NCI-H187 (cell line): ENCODE results near the gene CDH4.

Experiments used
- DNase-seq, 2 experiments: peaks; one replicate each; lab custom pipeline; 2025; lab: John Stamatoyannopoulos, UW

The CDH4 gene

DNA sequence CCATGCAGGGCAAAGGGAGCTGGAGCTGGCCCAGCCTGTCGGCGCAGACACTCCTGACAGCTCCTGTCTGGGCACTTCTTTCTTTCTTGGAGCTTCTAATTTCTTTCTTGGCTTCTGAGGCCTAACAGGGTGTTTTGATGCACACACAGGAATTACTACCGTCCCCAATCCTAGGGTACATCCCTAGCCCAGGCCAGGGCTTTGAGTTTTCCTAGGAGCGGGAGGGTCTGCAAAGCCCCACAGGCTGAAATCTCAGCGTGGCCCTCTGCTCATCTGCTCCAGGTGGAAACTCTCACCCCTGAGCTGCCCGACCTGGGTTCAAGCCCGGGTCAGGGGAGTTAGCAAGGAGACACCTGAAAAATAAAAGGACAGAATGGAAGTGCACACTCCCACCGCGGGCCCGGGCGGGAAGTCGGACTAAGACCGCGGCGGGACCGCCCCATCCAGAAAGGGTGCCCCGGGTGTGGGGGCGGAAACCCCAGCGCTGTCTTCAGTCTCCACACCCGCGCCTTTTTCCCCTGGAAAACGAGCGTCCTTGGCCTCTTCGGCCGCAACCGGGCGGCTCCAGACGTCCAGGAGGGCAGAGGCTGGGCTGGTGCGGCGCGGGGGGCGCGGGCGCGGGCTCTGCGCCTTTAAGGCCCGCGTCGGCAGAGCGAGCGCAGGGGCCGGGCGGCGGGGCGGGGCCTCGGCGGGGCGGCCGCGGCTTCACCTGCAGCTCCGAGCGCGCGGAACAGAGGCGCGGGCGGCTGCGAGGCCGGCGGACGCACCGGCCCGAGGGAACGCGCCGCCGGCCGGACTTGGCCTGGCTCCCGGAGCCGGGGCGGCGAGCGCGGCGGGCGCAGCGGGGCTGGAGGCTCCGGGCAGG, at the start of gene CDH4:
Gene CDH4 (plus strand): TSS at position 733 of the 865 bp plus-strand sequence.
- peak in 1 of 2 experiments; percentile 53 for DNase-seq

DNA sequence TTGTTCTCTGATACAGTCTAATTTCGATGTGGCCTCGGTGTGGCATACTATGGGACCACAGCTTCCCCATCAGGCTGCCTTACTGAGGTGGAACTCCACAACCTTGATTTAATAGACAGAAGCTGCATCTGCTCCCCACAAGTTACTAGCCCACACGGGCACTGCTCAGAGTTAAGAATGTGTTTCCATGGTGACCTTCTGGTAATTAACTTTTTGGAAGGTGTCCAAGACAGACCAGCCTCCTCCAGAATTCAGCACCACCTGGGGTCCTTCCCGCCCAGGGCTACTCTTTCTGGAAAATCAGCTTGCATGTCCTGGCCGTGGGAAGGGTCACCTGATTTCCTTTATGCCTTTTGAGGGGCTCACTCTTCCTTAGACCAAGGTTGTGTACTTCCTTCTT, 48.7 kb upstream of the CDH4 start:
- DNase-seq = peak in 1 of 2 experiments; percentile 16

DNA sequence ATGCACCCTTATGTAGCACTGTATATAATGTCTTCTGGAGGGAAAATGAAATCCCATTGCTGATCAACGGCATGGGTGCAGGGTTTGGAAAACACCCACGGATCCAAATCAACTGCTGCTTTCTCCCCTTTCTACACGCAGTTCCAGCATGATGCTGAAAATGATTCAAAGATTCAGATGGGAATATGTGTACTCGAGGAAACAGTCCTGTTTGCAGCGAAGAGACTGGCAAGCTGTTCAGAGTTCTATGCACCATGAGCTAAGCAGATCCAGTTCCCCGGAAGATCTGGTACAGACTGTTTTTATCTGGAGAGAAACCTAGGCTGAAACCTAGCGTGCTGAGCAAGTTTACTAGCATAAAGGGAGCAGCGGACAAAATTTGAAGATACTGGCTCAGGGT, 47.9 kb upstream of the CDH4 start:
- no peak for DNase-seq

DNA sequence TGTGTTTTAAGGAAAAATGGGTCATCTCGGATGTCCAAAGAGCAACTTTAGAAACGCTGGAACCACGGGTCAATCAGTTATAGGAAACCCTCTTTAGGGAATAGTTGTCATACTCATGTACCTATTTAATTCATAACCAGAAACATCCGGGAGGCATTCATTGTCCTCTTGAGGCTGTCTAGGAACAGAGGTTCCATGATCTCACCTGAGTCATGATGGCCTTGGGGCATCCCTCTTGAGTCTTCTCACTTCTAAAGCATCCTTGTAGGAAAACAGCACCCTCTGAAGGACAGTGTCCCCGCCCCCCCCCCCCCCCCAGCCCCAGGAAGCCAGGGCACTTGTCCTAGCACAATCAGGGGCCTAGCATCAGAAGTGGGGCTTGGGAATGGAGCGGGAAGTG, 46.3 kb upstream of the CDH4 start:
- no peak for DNase-seq

DNA sequence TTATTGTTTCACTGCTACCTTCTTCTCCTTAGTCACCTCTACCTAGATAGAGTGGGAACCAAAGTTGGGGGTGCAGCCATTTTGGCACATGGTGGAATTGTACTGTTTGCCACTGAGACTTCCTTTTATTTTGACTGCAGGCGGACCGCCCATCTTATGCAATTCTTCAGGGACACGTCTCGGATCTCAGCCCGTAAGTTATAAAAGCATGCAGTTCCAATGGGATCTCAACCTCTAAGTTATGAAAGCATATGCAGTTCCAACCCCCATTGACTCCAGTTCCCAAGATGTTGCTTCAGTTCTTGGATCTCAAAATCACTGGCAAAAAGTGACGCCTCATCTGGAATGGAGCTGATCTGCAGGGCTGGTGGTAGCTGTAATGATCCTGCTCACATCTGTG, 41.2 kb upstream of the CDH4 start:
- DNase-seq = no peak

DNA sequence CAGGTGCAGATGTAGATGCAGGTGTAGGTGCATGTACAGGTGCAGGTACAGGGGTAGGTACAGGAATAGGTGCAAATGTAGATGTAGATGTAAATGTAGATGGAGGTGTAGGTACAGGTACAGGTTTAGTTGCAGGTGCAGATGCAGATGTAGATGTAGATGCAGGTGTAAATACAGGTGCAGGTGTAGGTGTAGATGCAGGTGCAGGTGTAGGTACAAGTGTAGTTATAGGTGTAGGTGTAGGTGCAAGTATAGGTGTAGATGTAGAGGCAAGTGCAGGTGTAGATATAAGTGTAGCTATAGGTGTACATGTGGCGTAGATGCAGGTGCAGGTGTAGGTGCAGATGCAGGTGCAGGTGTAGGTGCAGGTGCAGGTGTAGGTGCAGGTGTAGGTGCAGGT, 34.2 kb upstream of the CDH4 start:
- no peak for DNase-seq

DNA sequence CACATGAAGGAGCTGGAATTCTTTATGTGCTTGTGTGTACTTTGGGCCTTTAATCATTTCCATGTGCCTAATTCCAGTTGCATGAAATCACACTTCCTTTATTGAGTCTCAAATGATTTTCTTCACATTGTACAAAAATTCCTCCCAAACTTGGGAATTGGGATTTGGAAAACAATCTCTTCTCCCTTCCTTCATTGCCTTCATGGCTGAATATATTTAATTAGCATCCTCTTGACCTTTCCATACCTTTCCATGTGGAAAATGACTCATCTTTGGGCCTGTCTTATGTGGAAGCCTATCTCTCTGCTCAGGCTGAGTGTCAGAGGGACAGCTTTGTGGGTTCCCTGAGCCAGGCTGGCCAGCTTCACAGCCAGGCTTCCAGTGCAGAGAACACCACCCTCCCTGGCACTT, 33.0 kb upstream of the CDH4 start:
- DNase-seq = no peak

DNA sequence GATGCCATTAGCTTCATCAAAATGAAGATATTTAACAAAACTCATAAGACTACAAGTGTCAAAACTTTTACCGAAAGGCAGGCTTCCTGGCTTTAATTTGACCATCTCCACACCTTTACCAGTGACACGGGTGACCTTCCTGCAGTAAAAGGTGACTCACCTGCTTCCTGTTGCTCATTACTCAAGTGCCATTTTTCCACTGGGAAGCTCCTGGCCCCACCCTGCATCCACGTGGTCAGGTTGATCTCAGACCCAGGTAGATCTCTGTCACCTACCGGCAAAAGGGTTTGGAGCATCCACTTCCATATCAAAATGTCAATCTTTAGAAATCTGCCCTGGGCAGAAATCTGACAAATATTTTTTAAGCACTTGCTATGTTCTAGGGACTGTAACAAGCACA, 31.9 kb upstream of the CDH4 start:
- no peak for DNase-seq

DNA sequence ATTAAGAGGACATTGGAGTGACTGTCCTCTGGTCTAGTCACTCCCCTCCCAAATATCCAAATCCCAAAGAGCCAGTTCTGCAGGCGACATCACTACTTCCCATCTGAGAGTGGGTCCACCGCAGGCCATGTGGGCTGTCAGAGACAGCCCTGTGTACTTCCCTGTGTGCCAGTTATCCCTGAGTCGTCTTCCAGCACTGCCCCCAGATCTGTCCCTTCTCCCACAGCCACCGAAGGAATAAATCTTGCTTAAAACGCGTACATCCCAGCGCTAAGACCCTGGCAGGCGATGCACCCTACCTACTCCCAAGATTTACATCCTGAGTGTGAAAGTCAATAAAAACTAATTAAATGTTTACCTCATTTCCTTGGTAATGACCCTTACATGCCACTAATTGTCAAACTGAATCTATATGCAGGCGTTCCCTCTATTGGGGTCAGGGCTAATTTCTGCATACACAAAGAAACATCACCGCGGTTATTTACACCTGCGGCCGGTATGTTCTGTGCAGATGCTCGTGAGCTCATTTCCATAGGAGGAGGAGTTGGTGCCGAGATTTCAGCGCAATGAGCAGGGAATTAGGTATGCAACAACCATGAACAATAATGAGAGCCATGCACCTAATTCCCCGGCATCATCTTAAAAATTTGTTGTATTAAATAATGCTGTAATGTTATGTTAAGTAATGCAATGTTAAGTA, 31.3 kb upstream of the CDH4 start:
- no peak for DNase-seq

DNA sequence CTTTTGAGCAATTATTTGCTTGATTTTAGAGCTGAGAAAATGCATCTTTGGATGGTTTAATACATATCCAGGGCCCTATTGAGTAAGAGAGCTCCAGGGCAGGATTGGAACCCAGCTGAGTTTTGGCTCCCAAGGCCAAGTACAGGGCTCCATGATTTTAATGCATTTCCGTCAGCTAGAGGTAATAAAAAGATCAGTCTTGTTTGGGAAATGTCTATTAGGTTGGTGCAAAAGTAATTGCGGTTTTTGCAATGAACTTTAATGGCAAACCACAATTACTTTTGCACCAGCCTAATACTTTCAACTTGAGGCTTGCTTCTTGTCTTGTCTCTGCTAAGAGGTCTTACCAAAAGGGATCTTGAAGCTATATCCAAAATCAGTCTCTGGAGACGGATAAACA, 29.4 kb upstream of the CDH4 start:
- DNase-seq = no peak

DNA sequence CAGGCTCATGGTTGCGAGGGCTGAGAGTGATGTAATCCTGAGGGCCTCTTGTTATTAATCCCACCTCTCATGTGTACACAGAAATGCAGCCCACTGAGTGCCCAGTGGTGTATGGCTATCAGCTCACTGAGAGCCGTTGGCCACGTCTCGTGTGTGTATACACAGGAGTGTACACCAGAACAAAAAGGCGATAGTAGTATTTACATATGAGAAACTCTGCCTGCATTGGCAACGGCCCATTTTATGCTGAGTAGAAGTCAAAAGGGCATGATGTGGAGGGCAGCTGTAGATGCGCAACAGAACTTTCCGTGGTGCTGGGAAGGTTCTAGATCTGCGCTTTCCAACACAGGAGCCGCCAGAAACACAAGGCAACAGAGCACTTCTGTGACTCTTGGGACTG, 28.9 kb upstream of the CDH4 start:
- no peak for DNase-seq

DNA sequence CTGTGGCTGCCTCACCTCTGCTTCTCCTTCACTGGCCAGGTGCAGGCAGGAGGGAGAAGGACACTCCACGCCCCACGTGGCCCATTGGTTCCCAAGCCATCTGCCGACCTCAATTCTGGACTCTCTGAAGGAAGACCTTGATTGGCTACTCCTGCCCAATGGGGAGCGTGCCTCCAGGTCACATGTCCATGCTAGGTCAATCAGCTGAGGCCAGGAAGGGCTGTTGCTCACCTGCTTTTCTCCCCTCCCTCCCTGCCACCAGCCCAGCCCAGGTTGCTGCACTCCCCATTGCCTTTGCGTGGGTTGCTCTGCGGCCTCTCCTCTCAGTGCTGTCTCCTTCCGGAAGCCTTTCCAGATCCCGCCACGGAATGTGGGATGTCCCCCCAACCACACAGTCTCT, 21.9 kb upstream of the CDH4 start:
- no peak for DNase-seq

DNA sequence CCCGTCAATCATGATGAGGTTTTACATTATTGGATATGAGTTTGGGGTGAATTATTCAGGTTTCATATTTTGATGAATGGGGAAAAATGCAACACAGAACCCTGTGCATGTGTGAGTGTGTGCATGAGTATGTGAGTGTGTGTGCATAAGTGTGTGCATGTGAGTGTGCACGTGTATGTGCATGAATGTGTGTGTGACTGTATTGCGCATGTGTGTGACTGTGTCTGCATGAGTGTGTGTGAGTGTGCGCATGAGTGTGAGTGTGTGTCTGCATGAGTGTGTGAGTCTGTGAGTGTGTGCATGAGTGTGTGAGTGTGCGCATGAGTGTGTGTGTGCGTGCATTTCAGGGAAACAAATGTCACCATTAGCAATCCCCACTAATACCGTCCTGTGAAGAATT, 18.5 kb upstream of the CDH4 start:
- no peak for DNase-seq

DNA sequence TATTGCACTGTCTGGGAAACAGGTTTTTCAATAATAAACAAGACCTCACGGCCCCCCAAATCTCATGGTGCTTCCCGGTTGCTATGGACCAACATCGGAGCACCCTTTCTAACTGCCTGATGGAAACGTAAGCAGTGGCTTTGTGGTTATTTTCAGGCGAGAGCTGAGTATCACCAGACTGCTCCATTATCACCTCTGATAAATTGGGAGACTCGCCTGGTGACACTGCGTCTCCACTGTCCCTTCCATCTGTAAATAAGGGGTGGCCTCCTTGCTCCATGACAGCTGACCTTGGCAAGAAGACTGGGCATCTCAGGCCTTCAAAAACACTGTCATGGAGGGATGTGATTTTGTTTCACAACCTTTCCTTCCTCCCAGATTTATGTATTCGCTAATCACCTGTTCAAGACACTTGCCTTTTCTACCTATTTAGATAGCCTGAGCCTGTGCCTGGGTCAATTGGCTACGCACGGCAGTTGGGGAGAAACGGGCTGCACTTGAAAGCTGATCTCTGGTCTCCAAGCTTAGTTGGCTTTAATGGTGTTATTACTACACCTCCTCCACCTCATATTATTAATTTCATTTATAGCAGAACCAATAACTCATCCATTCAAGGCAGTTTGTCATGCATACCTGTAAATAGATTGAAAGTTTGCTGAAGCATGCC, 17.7 kb upstream of the CDH4 start:
- DNase-seq = no peak

DNA sequence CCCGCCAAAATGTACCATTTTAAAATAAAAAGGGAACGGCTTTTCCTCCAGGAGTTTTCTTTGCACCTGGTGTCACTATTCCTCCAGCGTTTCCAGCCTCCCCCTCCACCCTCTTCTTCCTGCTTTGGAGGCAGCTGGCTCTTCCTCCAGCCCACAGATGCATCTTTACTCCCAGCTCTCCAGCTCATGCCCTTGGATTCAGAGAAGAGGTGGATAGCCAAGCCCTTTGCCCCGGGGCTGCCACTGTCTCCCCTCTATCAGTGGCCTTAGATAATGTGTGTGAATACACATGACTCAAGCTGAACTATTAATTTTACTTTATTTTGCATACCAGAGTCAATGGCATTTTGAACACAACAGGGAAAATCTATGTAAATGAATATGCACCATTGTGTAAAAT, 15.3 kb upstream of the CDH4 start:
- peak; percentile 21 to 33 for DNase-seq

DNA sequence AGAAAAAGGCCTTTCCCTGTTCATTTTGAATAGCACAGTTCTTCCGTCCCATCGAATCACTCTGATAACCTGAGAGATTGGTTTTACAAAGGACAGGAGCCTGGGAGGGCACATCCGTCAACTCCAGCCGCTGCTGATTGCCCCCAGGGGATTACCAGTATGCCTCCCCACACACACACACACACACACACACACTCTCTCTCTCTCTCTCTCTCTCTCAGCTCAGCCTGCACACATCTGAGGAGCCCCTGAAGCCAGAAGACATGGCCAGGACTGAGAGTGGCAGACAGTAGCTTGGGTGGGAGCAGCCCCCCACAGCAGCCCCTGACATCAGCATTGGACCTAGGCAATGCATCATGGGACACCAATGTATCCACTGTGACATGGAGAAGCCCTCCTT, 13.2 kb upstream of the CDH4 start:
- DNase-seq = no peak

DNA sequence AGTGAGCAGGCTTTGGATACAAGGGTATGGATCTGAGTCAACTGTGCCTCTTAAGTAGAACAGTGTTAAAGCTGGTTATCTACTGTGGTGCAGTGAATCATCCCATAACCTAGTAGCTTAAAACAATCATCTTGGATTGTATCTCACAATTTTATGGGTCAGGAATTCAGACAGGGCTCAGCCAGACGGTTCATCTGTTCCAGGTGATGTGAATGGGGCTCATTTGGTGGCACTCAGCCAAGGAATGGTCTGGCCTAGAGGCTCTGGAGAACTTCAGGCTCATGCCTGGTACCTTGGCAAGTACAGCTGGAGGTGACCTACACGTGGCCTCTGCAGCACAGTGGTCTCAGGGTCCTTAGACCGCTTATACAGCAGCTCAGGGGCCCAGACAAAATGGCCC, 11.2 kb upstream of the CDH4 start:
- DNase-seq = no peak

DNA sequence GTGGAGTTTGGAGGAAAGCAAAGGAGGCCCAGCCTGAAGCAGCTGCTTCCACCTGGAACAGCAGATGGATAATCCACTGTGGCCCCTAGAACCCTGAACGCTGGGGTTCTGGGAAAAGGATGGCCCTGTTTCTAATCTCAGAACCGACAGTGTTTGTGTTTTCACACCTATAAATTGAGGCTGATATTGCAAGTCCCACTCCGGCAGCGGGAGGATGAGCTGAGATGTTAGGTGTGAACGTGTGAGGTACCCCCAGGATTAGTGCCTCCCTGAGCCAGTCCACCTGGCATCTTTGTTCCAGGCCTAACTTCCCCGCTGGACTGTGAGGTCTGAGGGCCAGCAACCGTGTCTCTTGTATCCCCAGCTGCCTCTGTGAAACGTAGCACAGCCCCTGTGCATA, 7.8 kb upstream of the CDH4 start:
- DNase-seq = no peak

DNA sequence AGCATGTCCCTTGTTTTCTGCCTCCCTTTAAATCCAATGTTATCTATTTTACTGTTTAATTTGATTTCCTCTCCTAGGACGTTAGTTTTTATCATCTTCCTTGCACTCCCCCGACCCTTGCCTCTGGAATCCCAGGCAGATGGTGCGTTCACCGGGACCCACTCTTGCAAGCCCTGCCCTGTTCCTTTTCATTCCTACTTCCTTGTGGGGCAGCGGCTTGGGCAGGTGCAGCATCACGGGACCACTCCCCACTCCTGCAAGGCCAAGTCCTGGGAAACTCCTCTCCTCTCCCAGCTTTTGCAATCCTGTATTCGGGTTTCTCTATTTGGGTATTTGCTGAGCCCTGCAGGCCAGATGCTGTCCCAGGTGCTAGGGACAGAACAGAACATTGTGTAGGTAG, 5.8 kb upstream of the CDH4 start:
- DNase-seq = no peak

DNA sequence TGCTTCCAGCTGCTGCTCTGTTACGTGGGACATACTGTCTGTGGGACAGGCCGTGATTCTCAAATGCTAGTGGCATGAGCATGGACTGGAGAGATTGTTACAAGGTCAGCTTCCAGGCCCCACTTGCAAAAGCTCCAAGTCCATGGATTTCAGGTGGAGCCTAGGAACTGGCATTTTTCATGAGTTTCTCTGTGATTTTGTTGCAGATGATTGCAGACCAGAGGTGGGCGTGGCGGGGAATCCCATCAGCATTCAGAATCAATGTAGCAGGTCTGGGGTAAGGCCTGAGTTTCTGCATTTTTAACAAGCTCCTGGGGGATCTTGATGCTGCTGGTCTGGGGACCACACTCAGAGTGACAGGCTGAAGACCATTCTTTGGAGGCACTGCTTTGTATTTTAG, 2.4 kb upstream of the CDH4 start:
- no peak for DNase-seq

DNA sequence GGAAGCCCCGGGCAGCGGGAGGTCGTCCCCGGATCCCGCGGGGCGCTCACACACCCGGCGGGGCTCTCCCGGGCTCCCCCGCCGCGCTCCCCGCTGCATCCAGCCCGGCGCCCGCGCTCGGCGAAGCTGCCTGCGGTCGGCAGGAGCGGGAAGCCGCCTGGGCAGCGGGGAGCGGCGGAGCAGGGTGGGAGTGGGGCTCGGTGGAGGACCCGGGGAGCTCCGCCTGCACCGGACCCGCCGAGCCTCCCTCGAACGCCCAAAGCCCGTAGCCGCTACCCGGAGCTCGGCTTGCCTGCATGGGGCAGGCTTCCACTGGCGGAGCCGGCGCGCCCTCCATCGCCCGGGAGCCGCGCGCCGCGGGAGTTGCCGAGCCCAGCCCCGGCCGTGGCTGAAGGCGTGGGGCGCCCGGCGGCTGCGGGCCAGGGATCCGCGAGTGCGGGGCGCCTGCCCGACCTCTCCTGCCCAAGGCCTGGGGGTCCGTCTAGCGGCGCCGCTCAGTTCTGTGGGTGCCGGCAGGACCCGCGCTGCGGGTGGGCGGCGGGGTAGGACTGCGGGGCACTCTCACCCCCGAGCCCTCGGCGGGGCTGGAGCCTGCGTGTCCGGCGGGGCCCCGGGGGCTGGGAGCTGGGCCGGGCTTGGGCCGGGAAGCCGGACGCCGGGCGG, 671 bp downstream of the CDH4 start:
- peak in 1 of 2 experiments; percentile 28 for DNase-seq

DNA sequence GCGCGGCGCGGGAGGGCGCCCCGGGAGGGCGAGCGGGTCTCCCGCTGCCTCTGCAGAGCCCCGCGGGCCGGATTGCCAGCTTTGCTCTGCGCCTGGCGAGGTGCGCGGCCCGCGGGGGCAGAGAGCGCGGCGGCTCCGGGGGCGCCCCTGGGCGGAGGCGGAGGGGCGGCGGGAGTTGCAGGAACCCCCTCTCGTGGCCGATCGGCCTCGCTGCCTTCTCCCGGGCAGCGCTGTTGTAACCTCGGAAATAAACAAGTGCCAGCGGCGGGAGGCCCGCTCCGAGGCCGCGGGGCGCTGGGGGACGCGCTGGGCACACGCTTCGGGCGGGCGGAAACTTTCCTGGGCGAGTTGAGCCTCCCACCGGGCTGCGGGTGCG, 1.2 kb downstream of the CDH4 start:
- DNase-seq = no peak
